Spleen (tissue), 11 donors: ENCODE measurements around the gene CENPS. TPM values are rescaled to one million over a fixed set of nuclear protein-coding genes. Genes with fewer than 3 reads are reported as not detected.
"Not testable (repeated sequence)": the region's sequence is repeated elsewhere in the genome, so short reads cannot be mapped to it uniquely, and the experiment has no call there.

Experiments used
- DNase-seq: peaks from one replicate; pipeline ENCODE4 v3.0.0-alpha.2; 2020
- H3K27ac ChIP-seq, 8 donors: fragments of 200-600 bp; sonication (generic) in 7 of 8; 1 replicate in 4 of 8; 2 replicates in 4 of 8; pipeline versions ENCODE4 v1.5.0 to v1.8.0; 2016 to 2021; ENCODE audit warnings: inconsistent platforms in 4 of 8, mild to moderate bottlenecking in 4 of 8, moderate library complexity in 1 of 8
- H3K27me3 ChIP-seq, 7 donors: fragments of 200-600 bp; sonication (generic) in 6 of 7; replicated peaks in 1 of 7; 1 replicate in 4 of 7; 2 replicates in 3 of 7; pipeline versions ENCODE4 v1.5.0 to v1.8.0; 2016 to 2021; ENCODE audit warnings: inconsistent platforms in 3 of 7, mild to moderate bottlenecking in 1 of 7
- H3K36me3 ChIP-seq, 6 donors: fragments of 200-600 bp; sonication (generic) in 5 of 6; 1 replicate in 4 of 6; 2 replicates in 2 of 6; pipeline versions ENCODE4 v1.5.0 to v1.8.0; 2016 to 2021; ENCODE audit warnings: inconsistent platforms in 2 of 6
- H3K4me1 ChIP-seq, 6 donors: fragments of 200-600 bp; sonication (generic) in 5 of 6; 1 replicate in 3 of 6; 2 replicates in 3 of 6; pipeline versions ENCODE4 v1.5.0 to v1.8.0; 2016 to 2021; ENCODE audit warnings: inconsistent platforms in 3 of 6
- H3K4me3 ChIP-seq, 8 donors: fragments of 200-600 bp; sonication (generic) in 7 of 8; 1 replicate in 4 of 8; 2 replicates in 4 of 8; pipeline versions ENCODE4 v1.5.0 to v1.8.0; 2016 to 2021; ENCODE audit warnings: inconsistent platforms in 4 of 8, mild to moderate bottlenecking in 4 of 8, moderate library complexity in 2 of 8
- H3K9me3 ChIP-seq, 8 donors: fragments of 200-600 bp; sonication (generic) in 7 of 8; 1 replicate in 4 of 8; 2 replicates in 4 of 8; pipeline versions ENCODE4 v1.5.0 to v1.8.0; 2016 to 2021; ENCODE audit warnings: inconsistent platforms in 4 of 8
- CTCF ChIP-seq, 11 experiments: fragments of 200-600 bp in 7 of 11; fragments of 450-650 bp in 4 of 11; sonication (generic) in 4 of 11; IDR thresholded peaks in 8 of 11; conservative IDR thresholded peaks in 3 of 11; 1 replicate in 7 of 11; 2 replicates in 4 of 11; pipeline versions ENCODE4 v1.4.0 to v1.8.0; 2016 to 2021; ENCODE audit warnings: antibody characterized with exemption in 11 of 11, inconsistent platforms in 4 of 11, mild to moderate bottlenecking in 1 of 11
- POLR2A ChIP-seq, 3 donors: fragments of 450-650 bp; IDR thresholded peaks; one replicate each; pipeline ENCODE4 v1.5.1; 2017; ENCODE audit warnings: antibody characterized with exemption in 3 of 3, mild to moderate bottlenecking in 1 of 3
- POLR2AphosphoS5 ChIP-seq, 3 donors: sonication (generic); formaldehyde crosslinking; IDR thresholded peaks; one replicate each; pipeline ENCODE4 v1.5.1; 2017; ENCODE audit warnings: antibody characterized with exemption in 3 of 3
- WGBS, 5 donors: extraction: QIAGEN DNeasy Blood & Tissue Kit in 3 of 5; methylation state at CpG; one replicate each; pipeline versions ENCODE4 v1.1.5 to v1.1.7; 2013 to 2018; 5-methylcytosine and 5-hydroxymethylcytosine counted together
- intact Hi-C: fragments of 100-400 bp; cut with DNase I; formaldehyde crosslinking; loops from one replicate; pipeline ENCODE4 v1.15.0; 2023; ENCODE audit warnings: low total_unique reads
- polyA plus RNA-seq, 3 donors: library from polyadenylated mRNA; stranded (reverse); fragments of 200-250 nt; gene quantifications; one replicate each; pipeline ENCODE4 v1.2.1, GENCODE V29; 2013
- total RNA-seq, 7 donors: library from RNA; depleted of rRNA in 3 of 7; stranded (reverse); fragments of >200 nt in 3 of 7; fragmentation: NEBNext Ultra II Directional in 4 of 7; extraction: Animal tissue kit (Norgen Biotek cat#: 25700) in 4 of 7; gene quantifications; one replicate each; pipeline versions ENCODE4 v1.1.0 to v1.2.1, GENCODE V29; 2016 to 2021
- donor health status: healthy with polysubstance abuse.
- donor health status: DM: no; HTN: no; CAD: no; lungs with moderate emphysema.
- donor health status: DM: no; HTN: no; CAD: no.
- donor health status: Bipolar disorder and iron deficiency.
- donor health status: healthy.
- donor health status: DM: no; HTN: no; CAD: no.
- donor health status: DM: yes; HTN: yes; CAD: no.

The CENPS gene
- total and polyA plus RNA-seq, 10 donors: 2.1 to 13.5 (median 7.5) TPM

GRCh38 chr1:10401281-10401680 is 29.0 kb upstream of the CENPS start:
- peaks cover 0 to 53% (median 40%) of the 10 kb centered on the region in 6 donors for H3K36me3 ChIP-seq
- H3K27ac ChIP-seq: peak overlapping the region in 7 of 8 donors; percentile 92 to 98 (median 96)
- no peak for TF ChIP-seq CTCF (IDR thresholded peaks at IDR 0.05 in 8 of 11, conservative IDR thresholded peaks at IDR 0.05 in 3 of 11)
- no peak for TF ChIP-seq POLR2A (IDR thresholded peaks at IDR 0.05)
- no peak for TF ChIP-seq POLR2AphosphoS5 (IDR thresholded peaks at IDR 0.05)
- no peak for DNase-seq
- peak overlapping the region in 3 of 8 donors; percentile 95 to 99 (median 96) for H3K4me3 ChIP-seq
- no peaks in the 10 kb centered on the region for H3K27me3 ChIP-seq
- no peaks in the 10 kb centered on the region for H3K9me3 ChIP-seq
- 69 to 96% (median 77%) methylated on average over 1 of the region's 1 CpG for WGBS, 5 donors
- intact Hi-C loops: no loop called here
- H3K4me1 ChIP-seq: peaks cover 8 to 57% (median 27%) of the 10 kb centered on the region in 6 donors

GRCh38 chr1:10402729-10403274 is 27.4 kb upstream of the CENPS start:
- peak overlapping the region in 1 of 8 donors; percentile 96 for H3K27ac ChIP-seq

GRCh38 chr1:10407201-10407600 is 23.0 kb upstream of the CENPS start:
- TF ChIP-seq CTCF (IDR thresholded peaks at IDR 0.05 in 8 of 11, conservative IDR thresholded peaks at IDR 0.05 in 3 of 11): no peak
- peak in 1 of 3 donors; percentile 7 for TF ChIP-seq POLR2AphosphoS5 (IDR thresholded peaks at IDR 0.05)
- 83 to 100% (median 92%) methylated on average over 1 to 2 of the region's 2 CpGs for WGBS, 5 donors
- intact Hi-C loops: no loop called here
- DNase-seq: no peak
- no peaks in the 10 kb centered on the region for H3K9me3 ChIP-seq
- H3K27ac ChIP-seq: peak overlapping the region in 1 of 8 donors; percentile 30
- peaks cover 0 to 7% (median 0%) of the 10 kb centered on the region in 6 donors for H3K4me1 ChIP-seq
- no peak overlapping the region for H3K4me3 ChIP-seq
- H3K27me3 ChIP-seq: no peaks in the 10 kb centered on the region
- peaks cover 0 to 100% (median 93%) of the 10 kb centered on the region in 6 donors for H3K36me3 ChIP-seq

More at GRCh38 chr1:10402729-10403274, 27.4 kb upstream of the CENPS start:
- H3K36me3 ChIP-seq: peaks cover 0 to 68% (median 54%) of the 10 kb centered on the region in 6 donors
- no peaks in the 10 kb centered on the region for H3K27me3 ChIP-seq
- H3K4me3 ChIP-seq: no peak overlapping the region
- no peak for TF ChIP-seq CTCF (IDR thresholded peaks at IDR 0.05 in 8 of 11, conservative IDR thresholded peaks at IDR 0.05 in 3 of 11)
- no peaks in the 10 kb centered on the region for H3K9me3 ChIP-seq
- H3K4me1 ChIP-seq: peaks cover 8 to 42% (median 23%) of the 10 kb centered on the region in 6 donors
- WGBS, 5 donors: 91 to 98% (median 95%) methylated on average over 9 of the region's 9 CpGs
- DNase-seq: no peak
- intact Hi-C loops: no loop called here

DNA sequence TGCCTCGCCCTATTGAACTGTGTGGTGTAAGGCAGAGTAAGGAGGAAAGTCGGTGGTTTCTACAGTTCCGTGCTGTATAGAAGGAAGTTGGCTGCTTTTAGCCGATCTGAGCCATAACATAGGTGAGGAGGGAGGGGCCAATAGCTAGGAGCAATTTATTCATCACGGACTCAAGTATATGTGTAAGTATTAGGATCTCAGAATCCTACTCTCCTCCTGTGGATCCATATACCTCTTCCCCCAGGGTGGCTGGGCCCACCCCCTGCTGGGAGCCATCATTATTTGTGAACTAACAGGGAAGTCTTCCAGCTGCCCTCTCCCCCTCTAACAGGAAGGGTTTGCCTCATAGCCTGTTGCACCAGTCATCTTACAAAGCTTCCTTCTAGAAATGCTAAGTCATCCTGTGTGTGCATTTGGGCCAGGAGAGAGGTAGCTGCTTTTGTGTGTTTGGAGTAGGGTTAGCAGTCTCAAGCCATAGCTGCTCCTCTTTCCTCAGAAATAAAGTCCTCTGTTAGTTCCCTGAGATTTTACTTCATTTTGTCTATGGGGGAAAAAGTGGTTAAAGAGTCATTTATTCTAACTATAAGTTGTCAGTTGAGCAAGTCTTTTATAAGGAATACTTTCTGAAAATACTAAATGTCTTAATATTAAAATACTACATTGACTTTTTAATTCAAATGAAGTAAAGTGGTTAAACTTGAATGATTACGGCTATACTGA is 14.9 kb upstream of the CENPS start:
- Histone ChIP-seq H3K36me3 (peaks cover 0 to 100% (median 93%) of the 10 kb centered on the region in 6 donors), H3K9me3 (no peaks in the 10 kb centered on the region), H3K4me3 (peak overlapping the region in 1 of 8 donors; percentile 44), H3K27me3 (no peaks in the 10 kb centered on the region), H3K27ac (peak overlapping the region in 7 of 8 donors; percentile 69 to 93 (median 85)), H3K4me1 (peaks cover 0 to 39% (median 6%) of the 10 kb centered on the region in 6 donors)
- peak; percentile 13 for DNase-seq
- WGBS, 5 donors: 32 to 55% (median 44%) methylated on average over 6 of the region's 6 CpGs
- intact Hi-C loops: no loop called here
- TF ChIP-seq POLR2A (IDR thresholded peaks at IDR 0.05): no peak
- TF ChIP-seq CTCF (IDR thresholded peaks at IDR 0.05 in 8 of 11, conservative IDR thresholded peaks at IDR 0.05 in 3 of 11): peak in 1 of 11 experiments; percentile 15
- peak in 1 of 3 donors; percentile 79 for TF ChIP-seq POLR2AphosphoS5 (IDR thresholded peaks at IDR 0.05)

- H3K9me3 ChIP-seq, intact Hi-C loops, H3K27me3 ChIP-seq: not testable (repeated sequence)
- H3K36me3 ChIP-seq: peaks cover 0 to 100% (median 95%) of the 10 kb centered on the region in 6 donors
- WGBS, 5 donors: 89 to 97% (median 93%) methylated on average over 1 of the region's 1 CpG
- peak overlapping the region in 1 of 8 donors; percentile 44 for H3K4me3 ChIP-seq
- H3K27ac ChIP-seq: peak overlapping the region in 7 of 8 donors; percentile 69 to 93 (median 85)
- DNase-seq: peak; percentile 16
- peaks cover 0 to 39% (median 6%) of the 10 kb centered on the region in 6 donors for H3K4me1 ChIP-seq
Observed at GRCh38 chr1:10415967-10416366, 14.3 kb upstream of the CENPS start.

GRCh38 chr1:10418741-10419140 is 11.5 kb upstream of the CENPS start:
- intact Hi-C loops, H3K9me3 ChIP-seq, H3K4me3 ChIP-seq, DNase-seq, H3K27me3 ChIP-seq, H3K27ac ChIP-seq: not testable (repeated sequence)
- Histone ChIP-seq H3K4me1 (peaks cover 0 to 29% (median 4%) of the 10 kb centered on the region in 6 donors), H3K36me3 (peaks cover 0 to 92% (median 74%) of the 10 kb centered on the region in 6 donors)
- WGBS, 5 donors: 89 to 97% (median 95%) methylated on average over 8 of the region's 8 CpGs
